Keratinocyte (primary cell): Measurements from ENCODE around the gene METTL4.

ENCODE experiments used
- CTCF ChIP-seq, 3 experiments: IDR thresholded peaks in 1 of 3; conservative IDR thresholded peaks in 1 of 3; optimal IDR thresholded peaks in 1 of 3; 2 replicates in 2 of 3; 3 replicates in 1 of 3; pipeline versions ENCODE3 to v1.5.1; 2011; ENCODE audit warnings: low read length in 3 of 3, mild to moderate bottlenecking in 3 of 3, moderate library complexity in 2 of 3, control low read depth in 1 of 3, inconsistent platforms in 1 of 3; ENCODE audit not compliant: insufficient read depth in 2 of 3; ENCODE audit errors: extremely low read depth in 1 of 3
- EZH2 ChIP-seq: IDR thresholded peaks from one replicate; pipeline ENCODE4 v1.6.1; 2012; ENCODE audit warnings: inconsistent platforms, mild to moderate bottlenecking, low read length, moderate library complexity

- TF ChIP-seq CTCF (optimal IDR thresholded peaks at IDR 0.05 in 1 of 3, IDR thresholded peaks at IDR 0.05 in 1 of 3, conservative IDR thresholded peaks at IDR 0.05 in 1 of 3; ENCODE audit: extremely low read depth in 1 of 3, insufficient read depth in 2 of 3, low read length in 3 of 3) (no peak), EZH2 (no peak)
These were observed 59.2 kb downstream of the METTL4 start for GRCh38 chr18:2512059-2512458.
